ENCODE data around the gene CTDNEP1.
"Not testable (repeated sequence)": the region's sequence is repeated elsewhere in the genome, so short reads cannot be mapped to it uniquely, and the experiment has no call there.

CTDNEP1 gene

DNA sequence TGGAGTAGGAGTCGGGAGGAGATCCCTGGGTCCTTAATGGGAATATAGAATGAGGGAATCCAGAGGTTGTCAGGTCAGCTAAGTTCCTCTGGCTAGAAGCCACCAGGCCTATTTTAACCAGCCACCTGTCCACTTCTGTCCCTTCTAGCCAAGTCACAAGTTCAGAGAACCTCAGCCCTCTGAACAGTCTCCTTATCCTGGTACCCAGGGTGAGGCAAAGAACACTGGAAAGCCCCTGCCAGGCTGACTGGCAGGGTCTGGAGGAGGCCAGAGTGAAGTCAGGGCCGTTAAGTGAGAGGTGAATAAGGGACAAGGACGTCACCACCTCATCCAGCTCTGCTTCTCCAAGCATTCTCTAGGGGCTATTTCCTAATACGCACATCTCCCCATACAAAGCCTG, 2.7 kb downstream of the CTDNEP1 start:
- DNase-seq (ENCODE audit: low read depth): no peak

DNA sequence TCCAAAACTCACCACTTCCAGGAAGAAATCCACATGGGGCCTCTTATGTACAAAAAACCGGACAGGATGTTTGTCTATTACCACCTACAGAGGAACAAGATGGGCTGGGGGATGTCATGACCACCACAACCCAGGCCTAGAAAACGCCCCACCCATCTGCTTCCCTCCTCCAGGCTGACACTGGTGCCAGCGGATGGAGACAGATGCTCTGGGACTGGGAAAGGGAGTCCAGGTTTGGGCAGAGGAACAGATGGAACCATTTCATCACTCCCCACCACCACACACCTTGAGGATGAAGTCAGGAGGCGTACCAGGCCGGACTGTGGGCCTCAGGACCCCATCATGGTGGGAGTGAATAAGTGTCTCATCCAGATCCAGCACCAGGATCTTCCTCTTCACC, 4.8 kb downstream of the CTDNEP1 start:
- no peak for DNase-seq (ENCODE audit: low read depth)

DNA sequence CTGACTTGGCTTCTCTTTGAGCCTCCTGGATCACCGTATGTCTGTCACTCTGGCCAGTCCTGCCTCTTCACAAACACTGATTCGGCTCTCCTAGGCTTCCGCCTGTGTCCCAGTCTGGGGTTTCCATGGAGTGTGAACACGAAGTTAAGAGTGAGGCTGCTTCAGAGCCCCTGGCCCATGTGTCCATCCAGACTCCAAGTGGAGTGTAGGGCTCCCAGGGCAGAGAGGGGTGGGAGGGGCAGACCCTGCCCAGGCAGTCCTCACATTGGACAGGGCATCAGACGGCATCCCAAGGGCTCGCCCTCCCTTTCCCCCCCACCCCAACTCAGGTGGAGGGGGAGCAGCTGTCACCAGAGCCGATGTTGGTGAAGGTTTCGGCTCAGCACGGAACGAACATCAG, 7.7 kb downstream of the CTDNEP1 start:
- not testable (repeated sequence) for DNase-seq (ENCODE audit: low read depth)

DNA sequence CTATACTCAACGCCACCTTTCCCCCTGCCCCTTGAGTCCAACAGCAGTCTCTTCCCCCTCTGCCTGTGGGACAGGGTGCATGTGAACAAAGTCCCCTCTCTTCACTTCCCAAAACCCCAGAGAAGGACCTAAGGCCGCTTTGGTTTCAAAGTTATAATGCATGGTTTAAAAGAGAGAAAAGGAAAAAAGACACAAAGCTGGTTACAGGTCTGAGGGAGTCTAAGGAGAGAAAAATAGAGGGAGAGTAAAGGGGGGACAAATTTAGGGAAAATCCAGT, 8.1 kb downstream of the CTDNEP1 start:
- DNase-seq (ENCODE audit: low read depth): no peak

DNA sequence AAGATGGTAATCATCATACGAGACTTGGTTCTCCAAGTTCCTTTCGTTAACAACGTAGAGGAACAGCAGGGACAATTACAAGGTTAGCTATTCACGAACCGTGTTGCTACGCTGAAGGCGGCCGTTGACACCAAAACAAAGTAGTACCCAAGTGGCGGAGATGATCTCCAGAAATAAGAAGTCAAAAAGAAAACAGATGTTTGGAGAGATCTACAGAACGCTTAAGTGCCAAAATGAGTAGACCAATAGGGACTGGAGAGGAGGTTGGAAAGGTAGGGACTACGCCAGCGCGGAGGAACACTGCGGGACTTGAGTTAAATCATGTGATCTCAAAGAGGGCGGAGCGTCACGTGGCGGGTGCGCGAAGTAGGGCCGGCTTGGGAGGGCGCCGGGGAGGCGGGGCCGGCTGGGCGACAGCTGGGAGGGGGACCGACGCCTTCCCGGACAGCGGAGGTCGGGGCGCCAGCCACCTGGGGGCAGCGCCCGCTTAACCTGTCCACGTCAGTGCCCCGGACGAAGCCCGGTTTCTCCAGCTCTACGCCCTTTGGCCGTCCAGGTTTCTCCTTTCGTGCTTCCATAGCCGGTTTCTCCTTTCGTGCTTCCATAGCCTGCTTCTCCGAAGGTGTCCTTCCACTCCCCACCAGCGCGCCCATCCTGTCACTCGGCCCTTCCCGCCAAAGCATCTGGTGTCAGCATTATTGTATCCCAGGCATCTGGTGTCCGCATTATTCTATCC, 8.6 kb downstream of the CTDNEP1 start:
- DNase-seq (ENCODE audit: low read depth): peak; percentile 88

DNA sequence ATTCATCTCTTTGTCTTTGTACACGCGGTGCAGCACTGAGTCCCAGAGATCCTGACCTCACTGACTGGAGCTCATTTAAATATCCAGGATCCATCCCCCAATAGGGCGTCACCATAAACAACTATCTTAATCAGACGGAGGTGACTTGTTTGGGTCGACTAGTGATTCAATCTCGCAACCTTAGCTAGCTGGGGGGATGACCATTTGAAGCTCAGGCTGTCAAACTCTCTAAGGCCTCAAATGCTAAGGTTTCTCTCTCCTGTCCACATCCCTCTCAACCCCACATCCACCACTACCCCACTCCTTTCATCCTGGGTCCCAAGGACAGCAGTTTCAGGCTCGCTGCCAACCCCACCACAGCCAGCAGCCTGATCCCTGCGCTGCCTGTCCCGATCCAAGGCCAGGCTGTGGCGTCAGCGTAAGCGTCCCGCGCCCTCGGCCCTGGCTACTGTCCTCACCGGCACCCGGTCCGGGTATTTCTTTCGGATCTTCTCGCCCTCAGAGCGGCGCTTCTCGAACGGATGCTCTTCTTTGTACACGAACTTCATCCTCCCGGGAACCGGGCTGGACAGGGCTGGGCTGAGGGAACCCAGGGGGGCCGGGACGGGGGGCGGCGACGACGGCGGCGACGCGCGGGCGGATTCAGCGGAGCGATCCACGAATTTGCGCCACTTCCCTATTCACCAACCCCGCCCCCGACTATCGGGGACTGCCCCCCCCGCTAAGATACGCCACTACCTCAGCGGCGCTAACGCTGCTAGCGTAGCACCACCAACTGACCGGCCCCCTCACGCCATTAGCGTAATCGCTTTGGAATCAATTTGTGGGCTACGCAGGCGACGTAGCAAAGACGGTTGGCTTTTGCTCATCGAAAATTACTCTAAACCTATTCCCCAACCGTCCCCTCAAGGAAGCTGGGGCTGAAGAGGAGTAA, 9.5 kb downstream of the CTDNEP1 start, which contains the start of gene GABARAP:
Gene GABARAP (minus strand): TSS at position 667 of the 934 bp plus-strand sequence. CDS start 119 bp downstream, at position 548.
- DNase-seq (ENCODE audit: low read depth): peak; percentile 88

DNA sequence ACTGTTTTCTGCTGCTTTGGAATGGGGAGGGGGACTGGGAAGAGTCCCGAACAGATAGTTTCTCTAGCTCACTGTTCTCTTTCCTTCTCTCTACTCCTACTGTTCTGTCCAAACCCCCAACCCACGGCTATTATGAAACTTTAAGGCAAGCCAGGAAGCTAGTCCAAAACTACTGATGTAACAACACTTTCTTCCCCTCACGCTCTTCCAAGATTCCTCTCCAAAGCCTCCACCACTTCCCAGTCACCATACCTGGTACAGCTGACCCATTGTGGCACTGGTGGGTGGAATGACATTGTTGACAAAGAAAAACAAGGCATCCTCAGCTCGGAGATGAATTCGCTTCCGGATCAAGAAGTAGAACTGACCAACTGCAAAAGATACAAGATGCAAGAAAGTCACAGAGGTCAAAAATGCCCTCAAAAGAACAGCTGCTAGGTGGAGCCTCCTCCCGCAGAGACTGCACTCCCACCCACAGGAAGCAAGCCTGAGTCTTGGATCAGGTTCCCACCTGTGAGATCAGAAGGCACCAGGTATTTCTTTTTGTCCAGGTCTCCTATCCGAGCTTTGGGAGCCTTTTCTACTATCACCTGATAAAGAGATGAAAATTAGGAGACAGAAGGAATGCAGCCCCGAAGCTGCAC, 10.3 kb downstream of the CTDNEP1 start:
- no peak for DNase-seq (ENCODE audit: low read depth)

DNA sequence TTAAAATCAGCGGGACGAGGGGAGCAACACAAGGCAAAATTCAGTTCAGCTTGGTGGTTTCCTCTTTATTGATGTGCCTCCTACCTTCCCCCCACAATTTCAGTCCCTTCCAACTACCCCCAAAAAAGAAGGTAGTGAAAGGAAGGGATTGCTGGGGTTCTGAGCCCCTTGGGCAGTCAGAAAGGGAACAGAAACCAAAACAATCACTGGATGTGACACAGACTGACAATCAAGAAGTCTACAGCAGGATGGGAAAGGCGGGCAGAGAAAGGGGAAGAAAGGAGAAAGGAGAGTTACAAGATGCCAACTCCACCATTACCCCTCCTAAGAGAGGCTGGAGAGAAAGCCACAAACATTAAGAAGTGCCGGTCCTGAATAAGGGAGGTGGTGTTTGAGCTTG, 11.2 kb downstream of the CTDNEP1 start:
- DNase-seq (ENCODE audit: low read depth): no peak

DNA sequence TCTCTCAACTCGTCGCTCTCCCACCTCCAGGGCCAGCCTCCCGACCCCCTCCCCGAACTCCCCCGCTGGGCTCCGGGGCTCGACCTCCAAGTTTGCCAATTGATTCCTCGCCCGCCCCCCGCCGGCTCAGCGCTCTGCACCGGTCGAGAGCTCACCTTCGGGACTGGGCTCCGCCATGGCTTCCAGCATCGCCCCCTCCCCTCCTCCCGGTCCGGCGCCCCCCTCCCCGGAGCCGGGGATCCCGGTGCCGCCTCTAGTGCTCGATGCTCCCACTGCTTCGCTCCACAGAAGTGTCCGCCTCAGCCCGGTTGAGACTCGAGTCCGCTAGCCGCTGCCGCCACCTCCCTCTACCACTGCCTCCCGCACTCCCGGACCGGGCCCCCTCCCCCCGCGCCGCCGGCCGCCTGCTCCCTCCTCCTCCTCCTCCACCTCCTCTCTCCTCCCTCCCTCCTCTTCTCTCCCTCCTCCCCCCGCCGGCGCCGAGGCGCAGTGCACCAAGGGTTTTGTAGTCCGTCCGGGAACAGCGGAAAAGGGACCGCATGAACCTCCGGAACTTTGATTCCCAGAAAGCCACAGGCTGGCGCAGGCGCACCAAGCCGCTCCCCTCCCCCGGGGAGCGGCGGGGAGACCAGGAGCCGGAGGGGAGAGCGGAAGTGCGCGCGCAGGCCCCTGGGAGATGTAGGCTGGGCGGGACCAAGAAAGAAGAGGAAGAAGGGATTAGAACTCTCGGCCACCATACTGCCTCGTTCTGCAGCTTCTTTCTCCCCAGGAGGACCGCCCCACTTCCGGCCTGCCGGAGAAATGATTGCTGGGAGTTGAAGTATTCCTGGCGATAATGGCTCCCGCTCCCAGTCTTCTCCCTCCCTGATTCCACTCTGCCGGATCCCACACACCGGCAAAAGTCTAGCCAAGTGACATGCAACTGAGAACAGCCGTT, 12.2 kb downstream of the CTDNEP1 start, which contains the start of gene PHF23:
Gene PHF23 (minus strand): TSS at position 367 of the 937 bp plus-strand sequence. CDS start 178 bp downstream, at position 189.
- peak; percentile 97 for DNase-seq (ENCODE audit: low read depth)

DNA sequence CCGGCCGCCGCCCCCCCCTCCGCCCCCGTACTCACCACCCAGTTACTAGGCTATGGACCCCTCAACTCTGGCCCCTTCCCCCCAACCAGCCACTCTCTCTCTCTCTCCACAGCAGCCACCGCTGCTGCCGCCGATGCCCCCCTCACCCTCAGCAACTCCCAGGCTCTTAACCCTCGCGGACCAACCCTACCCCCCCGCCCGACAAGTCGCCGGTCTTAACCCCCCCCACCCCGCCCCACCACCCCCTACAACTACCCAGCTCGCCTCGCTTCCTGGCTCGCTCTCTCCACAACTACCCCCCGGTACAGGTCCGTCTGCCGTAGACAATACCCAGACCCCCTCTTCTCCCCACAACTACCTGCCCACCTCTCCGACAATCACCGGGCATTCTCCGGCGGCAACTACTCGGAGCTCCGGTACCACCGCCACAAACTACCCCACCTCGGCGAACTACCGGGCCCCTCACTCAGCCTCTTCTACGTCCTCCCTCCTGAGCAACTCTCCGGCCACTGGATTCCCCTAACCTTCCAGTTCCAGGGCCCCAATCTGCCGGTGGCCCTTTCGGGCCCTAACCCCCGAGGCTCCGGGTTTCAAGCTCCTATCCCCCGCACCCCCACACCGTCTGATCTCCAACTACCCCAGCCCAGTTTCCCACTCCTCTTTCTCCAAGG, 13.0 kb downstream of the CTDNEP1 start:
- no peak for DNase-seq (ENCODE audit: low read depth)

DNA sequence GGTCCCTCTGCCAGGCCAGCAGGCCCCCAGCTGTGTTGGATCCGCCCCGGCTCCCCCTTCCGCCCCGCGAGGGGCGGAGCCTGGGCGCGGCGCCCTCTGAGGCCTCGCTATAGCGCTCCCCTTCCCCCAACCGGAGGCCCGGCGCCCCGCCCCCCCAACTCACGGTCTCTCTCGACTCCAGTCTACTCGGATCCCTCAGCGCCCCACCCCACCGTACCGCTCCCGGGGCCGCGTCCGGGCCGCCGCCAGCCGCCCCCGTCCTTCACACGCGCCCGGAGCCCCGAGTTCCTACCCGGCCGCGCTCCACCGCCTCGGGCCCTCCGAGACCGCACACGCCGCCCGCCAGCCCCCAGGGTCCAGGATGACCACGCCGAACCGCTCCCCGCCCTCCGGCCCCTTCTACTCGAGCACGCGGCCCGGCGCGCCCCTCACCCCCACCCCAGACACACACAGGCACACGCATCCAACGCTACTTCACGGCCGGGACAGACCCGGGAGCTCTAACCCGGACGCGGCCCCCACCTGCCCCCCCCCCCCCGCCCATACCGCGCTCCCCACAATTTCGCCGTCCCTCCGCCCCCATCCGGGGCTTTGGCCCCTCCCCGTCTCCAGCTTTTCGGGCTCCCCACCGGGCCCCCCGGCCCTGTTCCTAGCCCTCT, 13.6 kb downstream of the CTDNEP1 start:
- peak; percentile 85 for DNase-seq (ENCODE audit: low read depth)

DNA sequence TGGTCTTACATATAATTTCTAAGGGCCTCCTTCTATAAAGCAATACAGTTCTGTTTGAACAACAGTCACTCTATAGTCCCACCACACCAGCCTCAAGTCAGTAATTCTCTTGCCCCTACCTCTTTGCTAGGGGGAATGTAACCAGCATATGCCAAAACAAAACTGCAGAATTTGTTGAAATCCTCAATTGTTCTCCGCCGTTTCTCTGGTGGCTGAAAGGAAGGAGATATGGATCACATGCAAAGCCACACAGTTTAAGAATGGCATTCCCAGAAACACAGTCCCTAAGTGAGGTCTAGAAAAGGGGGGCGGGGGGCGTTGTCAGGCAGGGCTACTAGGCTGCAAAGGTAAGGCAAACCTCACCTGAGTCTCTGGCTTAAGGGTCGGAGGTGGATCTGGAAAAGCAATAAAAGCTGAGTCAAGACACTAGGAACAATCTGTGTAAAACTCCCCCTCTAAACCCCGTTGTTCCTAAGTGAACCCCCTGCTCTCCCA, 14.2 kb downstream of the CTDNEP1 start:
- no peak for DNase-seq (ENCODE audit: low read depth)

DNA sequence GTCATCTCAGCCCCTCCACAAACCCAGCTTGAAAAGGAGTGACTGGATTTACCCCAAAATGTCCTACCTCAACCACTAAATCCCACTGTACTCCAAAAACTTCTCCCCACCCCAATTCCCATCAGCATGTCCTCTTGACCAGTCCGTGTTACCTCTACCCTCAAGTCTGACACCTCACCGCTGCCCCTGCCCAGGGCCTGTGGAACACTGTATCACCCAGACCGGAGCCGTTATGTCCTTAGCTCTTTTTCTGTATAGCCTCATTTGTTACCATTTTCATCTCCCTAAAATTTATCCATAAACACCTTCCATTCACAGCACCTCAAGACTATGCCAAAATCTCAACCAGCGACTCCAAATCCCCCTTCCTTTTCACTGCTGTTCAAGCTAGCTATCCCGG, 14.7 kb downstream of the CTDNEP1 start:
- DNase-seq (ENCODE audit: low read depth): no peak

DNA sequence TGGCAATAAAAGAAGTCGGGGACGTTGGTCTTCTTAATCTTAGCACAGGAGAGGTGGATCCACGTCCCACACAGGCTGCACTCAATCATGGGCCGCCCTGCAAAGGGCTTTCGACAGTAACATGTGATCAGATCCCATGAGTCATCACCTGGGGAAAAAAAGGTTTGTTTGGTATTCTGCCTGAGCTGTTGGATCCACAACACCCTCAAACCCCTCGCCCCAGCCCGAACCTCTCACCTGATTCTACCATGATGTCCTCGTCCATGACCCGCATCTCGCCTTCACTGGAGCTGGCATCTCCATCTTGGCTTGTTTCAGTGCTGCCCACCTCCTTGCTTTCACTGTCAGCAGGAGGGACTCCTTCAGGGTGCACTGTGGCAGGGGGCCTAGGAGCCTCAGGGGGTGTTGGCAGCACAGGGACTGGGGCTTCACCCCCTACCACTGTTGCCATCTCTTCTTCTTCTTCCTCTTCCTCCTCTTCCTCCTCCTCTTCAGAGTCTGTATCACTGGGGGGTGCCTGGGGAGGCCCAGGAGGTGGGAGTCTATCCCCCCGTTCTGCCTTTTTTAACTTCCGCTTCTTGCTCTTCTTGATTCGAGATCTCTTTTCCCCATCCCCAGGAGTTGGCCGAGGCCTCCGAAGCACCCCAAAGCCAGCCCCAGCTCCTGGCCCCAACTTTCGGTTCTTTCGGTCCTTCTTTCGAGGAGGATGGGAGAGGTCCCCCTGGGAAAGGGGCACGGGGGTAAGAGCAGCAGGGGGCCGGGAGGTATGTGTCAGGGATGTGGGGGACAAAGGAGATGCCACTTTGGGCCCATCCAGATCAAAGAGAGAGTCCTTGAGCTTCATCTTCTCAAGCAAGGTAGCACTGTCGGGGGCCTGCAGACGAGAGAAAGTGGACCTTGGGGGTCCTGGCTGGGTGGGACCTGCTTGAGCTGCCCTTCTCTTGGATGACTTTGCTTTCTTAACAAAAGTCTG, 15.6 kb downstream of the CTDNEP1 start:
- DNase-seq (ENCODE audit: low read depth): no peak

DNA sequence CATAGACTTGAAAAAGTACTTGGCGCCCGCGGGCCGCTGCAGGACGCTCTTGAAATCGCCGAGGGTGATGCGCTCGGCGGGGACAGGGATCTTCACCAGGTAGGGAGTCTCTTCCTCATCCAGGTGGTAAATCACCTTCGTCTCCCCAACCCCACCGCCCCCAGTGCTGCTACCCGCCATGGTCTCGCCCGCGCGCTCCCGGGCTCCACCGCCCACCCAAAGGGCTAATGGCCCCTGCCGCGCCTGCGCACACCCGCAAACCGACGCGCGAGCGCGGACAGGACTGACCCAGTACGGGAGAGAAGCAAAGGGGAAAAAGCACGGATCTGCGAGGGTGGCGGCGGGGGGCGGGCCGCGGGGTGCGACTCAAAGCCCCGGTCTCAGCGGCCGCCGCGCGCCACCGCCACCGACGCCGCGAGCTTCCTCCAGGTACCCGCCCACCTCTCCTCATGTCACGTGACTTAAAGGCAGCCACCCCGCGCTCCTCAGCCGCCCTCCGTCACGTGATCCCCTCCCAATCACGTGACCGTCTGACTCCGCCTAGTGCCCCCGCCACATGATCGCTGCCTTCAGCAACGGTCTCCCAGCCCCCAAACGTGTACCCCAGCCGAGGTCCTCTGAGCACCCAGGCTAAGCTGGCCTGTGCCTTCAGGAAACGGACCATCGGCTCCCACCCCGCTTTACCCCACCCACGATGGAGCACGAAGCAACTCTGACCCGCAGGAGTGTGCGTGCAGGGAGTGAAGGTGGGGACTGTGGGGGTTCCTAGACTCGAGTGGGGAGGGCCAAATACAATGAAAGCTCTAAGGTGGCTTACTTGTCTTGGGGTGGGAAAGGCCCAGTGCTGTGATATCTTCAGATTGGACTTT, 17.2 kb downstream of the CTDNEP1 start, which contains the start of gene DVL2:
Gene DVL2 (minus strand): TSS at position 435 of the 869 bp plus-strand sequence. CDS start 255 bp downstream, at position 180.
- peak; percentile 95 for DNase-seq (ENCODE audit: low read depth)

DNA sequence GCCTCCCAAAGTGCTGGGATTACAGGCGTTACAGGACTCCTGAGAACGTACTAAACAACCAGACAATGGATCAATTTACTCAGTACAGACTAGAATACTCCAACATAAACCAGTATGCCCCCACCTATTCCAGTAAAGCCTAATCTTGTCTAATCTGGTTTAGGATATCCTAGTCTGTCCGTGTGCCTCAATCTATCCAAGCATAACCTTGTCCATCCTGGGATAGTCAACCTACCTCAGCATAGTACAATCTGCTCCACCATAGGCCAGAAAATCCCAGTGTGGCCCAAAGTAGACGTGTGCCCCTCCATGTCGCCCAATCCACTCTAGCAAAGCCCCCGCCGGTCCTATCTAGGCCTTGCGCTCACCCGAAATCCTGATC, 17.8 kb downstream of the CTDNEP1 start:
- DNase-seq (ENCODE audit: low read depth): no peak

DNA sequence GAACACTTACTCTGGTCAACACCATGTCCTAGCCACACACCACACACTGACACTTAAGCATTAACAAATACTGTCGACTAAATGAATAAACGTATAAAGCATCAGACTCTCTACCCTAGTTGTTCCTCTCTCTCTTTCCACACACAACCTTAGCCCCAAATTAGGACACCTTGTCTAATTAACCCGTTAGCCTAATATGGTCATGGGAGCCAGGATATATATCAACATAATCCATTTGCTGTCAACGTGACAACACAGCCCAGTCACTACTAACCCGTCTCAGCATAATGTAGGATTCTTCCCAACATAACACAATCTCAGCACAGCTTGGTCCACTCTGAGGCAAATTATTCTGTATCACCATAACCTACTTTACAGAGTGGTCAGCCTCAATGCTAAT, 19.4 kb downstream of the CTDNEP1 start:
- DNase-seq (ENCODE audit: low read depth): no peak

DNA sequence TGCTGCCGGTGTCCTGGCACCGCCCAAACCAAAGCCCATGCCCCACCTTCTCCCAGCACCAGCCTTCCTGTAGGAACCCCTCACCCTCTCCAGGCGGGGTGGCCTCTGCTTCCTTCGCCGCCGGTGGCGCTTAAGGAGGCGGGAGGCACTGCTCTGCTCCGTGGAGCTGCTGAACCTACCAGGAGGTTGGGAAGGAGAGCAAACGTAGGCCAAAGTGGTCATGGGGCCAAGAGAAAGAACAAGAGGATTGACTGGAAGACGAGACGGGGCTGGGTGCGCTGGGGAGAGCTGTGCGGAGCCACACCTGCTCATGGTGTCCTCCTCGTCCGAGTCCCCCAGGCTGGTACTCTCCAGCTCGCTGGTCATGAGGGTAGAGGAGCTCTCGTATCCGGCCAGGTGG, 22.0 kb downstream of the CTDNEP1 start:
- DNase-seq (ENCODE audit: low read depth): no peak
